Umbilical cord (tissue), 2 donors: ENCODE results near the gene CSTF2. TPM values are rescaled to one million over a fixed set of nuclear protein-coding genes. Genes with fewer than 3 reads are reported as not detected.

ENCODE experiments used
- DNase-seq: peaks from one replicate; pipeline ENCODE4 v3.0.0-alpha.2; 2015; ENCODE audit warnings: low spot score
- total RNA-seq: library from RNA; depleted of rRNA; stranded (reverse); fragments of >200 nt; gene quantifications from one replicate; pipeline ENCODE4 v1.2.3, GENCODE V29; 2014; ENCODE audit warnings: low replicate concordance; ENCODE audit not compliant: insufficient read depth

Gene CSTF2
- total RNA-seq, 1 donor from 2014 or later, result 5.3 TPM

- no peak for DNase-seq
Observed at GRCh38 chrX:100871594-100872560, 51.7 kb downstream of the CSTF2 start.

- no peak for DNase-seq
Observed at GRCh38 chrX:100874325-100874724, 54.1 kb downstream of the CSTF2 start, which contains the start of gene NOX1. NOX1 (minus strand) TSS chrX:100874359; CDS start chrX:100874139, 220 bp downstream.

- DNase-seq, result no peak
Observed at GRCh38 chrX:100880368-100880767, 60.2 kb downstream of the CSTF2 start.

GRCh38 chrX:100883654-100884053 lies 63.5 kb downstream of the CSTF2 start:
- DNase-seq, result no peak

Other genes with a start within 250 kb of the CSTF2 start
- gene TNMD, start 235.5 kb upstream of the CSTF2 start, total RNA-seq, result 34.9 TPM
- 38.3 TPM for gene TSPAN6, start 183.6 kb upstream of the CSTF2 start, total RNA-seq
- 40.0 TPM for gene SRPX2, start 176.2 kb upstream of the CSTF2 start, total RNA-seq
- gene SYTL4, start 88.3 kb upstream of the CSTF2 start, total RNA-seq, result 9.4 TPM
- gene NOX1, start 54.0 kb downstream of the CSTF2 start, total RNA-seq, result 0.96 TPM
- gene XKRX, start 108.5 kb downstream of the CSTF2 start, total RNA-seq, result 4.3 TPM
- gene ARL13A, start 149.3 kb downstream of the CSTF2 start, total RNA-seq, result not detected
- 6.0 TPM for gene TRMT2B, start 231.7 kb downstream of the CSTF2 start, total RNA-seq